ENCODE measurements around the gene OASL. TPM values are rescaled to one million over a fixed set of nuclear protein-coding genes. Genes with fewer than 3 reads are reported as not detected.
"Not testable (repeated sequence)": the region's sequence is repeated elsewhere in the genome, so short reads cannot be mapped to it uniquely, and the experiment has no call there.

Gene OASL
- total RNA-seq, 1 donor from 2014 or later = not detected

- Mint-ChIP-seq H3K36me3 (ENCODE audit: unreplicated experiment) (peaks cover 5% of the 10 kb centered on the region), H3K27me3 (ENCODE audit: unreplicated experiment) (no peaks in the 10 kb centered on the region), H3K27ac (ENCODE audit: unreplicated experiment) (no peak overlapping the region), H3K4me1 (ENCODE audit: low read depth, unreplicated experiment) (no peaks in the 10 kb centered on the region), H3K9me3 (ENCODE audit: unreplicated experiment) (no peaks in the 10 kb centered on the region), H3K4me3 (ENCODE audit: unreplicated experiment) (no peak overlapping the region)
- DNase-seq = no peak
- no peak for TF ChIP-seq CTCF (IDR thresholded peaks at IDR 0.05; ENCODE audit: partially characterized antibody, unreplicated experiment)
Observed at GRCh38 chr12:121072147-121072546, 33.1 kb upstream of the OASL start.

- no peak for TF ChIP-seq CTCF (IDR thresholded peaks at IDR 0.05; ENCODE audit: partially characterized antibody, unreplicated experiment)
- Mint-ChIP-seq H3K4me3 (ENCODE audit: unreplicated experiment) (no peak overlapping the region), H3K27ac (ENCODE audit: unreplicated experiment) (no peak overlapping the region), H3K36me3 (ENCODE audit: unreplicated experiment) (no peaks in the 10 kb centered on the region), H3K4me1 (ENCODE audit: low read depth, unreplicated experiment) (no peaks in the 10 kb centered on the region), H3K9me3 (ENCODE audit: unreplicated experiment) (no peaks in the 10 kb centered on the region), H3K27me3 (ENCODE audit: unreplicated experiment) (no peaks in the 10 kb centered on the region)
- DNase-seq = no peak
Observed at GRCh38 chr12:121069206-121069605, 30.2 kb upstream of the OASL start.

- H3K9me3 Mint-ChIP-seq (ENCODE audit: unreplicated experiment) = no peaks in the 10 kb centered on the region
- DNase-seq = no peak
- no peaks in the 10 kb centered on the region for H3K27me3 Mint-ChIP-seq (ENCODE audit: unreplicated experiment)
- H3K4me3 Mint-ChIP-seq (ENCODE audit: unreplicated experiment) = no peak overlapping the region
- H3K36me3 Mint-ChIP-seq (ENCODE audit: unreplicated experiment) = no peaks in the 10 kb centered on the region
- no peak for TF ChIP-seq CTCF (IDR thresholded peaks at IDR 0.05; ENCODE audit: partially characterized antibody, unreplicated experiment)
- H3K27ac Mint-ChIP-seq (ENCODE audit: unreplicated experiment) = no peak overlapping the region
- H3K4me1 Mint-ChIP-seq (ENCODE audit: low read depth, unreplicated experiment) = no peaks in the 10 kb centered on the region
Observed at GRCh38 chr12:121065345-121065744, 26.3 kb upstream of the OASL start.

GRCh38 chr12:121064586-121064985 lies 25.5 kb upstream of the OASL start:
- not testable (repeated sequence) for DNase-seq; H3K4me1 Mint-ChIP-seq (ENCODE audit: low read depth, unreplicated experiment); H3K9me3 Mint-ChIP-seq (ENCODE audit: unreplicated experiment); H3K4me3 Mint-ChIP-seq (ENCODE audit: unreplicated experiment); H3K27ac Mint-ChIP-seq (ENCODE audit: unreplicated experiment); H3K27me3 Mint-ChIP-seq (ENCODE audit: unreplicated experiment); H3K36me3 Mint-ChIP-seq (ENCODE audit: unreplicated experiment)

GRCh38 chr12:121064116-121064515 lies 25.1 kb upstream of the OASL start:
- Mint-ChIP-seq H3K36me3 (ENCODE audit: unreplicated experiment) (no peaks in the 10 kb centered on the region), H3K27me3 (ENCODE audit: unreplicated experiment) (no peaks in the 10 kb centered on the region), H3K27ac (ENCODE audit: unreplicated experiment) (no peak overlapping the region), H3K9me3 (ENCODE audit: unreplicated experiment) (peaks cover under 1% of the 10 kb centered on the region), H3K4me1 (ENCODE audit: low read depth, unreplicated experiment) (no peaks in the 10 kb centered on the region), H3K4me3 (ENCODE audit: unreplicated experiment) (no peak overlapping the region)
- no peak for TF ChIP-seq CTCF (IDR thresholded peaks at IDR 0.05; ENCODE audit: partially characterized antibody, unreplicated experiment)
- no peak for DNase-seq
